A673 (cell line): ENCODE results near the gene NR2F1-AS1. TPM values are rescaled to one million over a fixed set of nuclear protein-coding genes. Genes with fewer than 3 reads are reported as not detected.

Experiments used
- BruUV-seq: library from RNA; stranded (reverse); fragments of 400-500 nt; replicated peaks from 2 replicates; lab custom pipeline; 2021; lab: Mats Ljungman, UMichigan
- CTCF ChIA-PET: fragments of 300-600 bp; sonication (Branson Sonifier 250); formaldehyde crosslinking; loops from one replicate; lab custom pipeline; 2022; ENCODE audit warnings: antibody characterized with exemption; lab: Charles Lee
- POLR2A ChIA-PET: fragments of 300-600 bp; sonication (Branson Sonifier 250); formaldehyde crosslinking; loops from one replicate; lab custom pipeline; 2022; ENCODE audit warnings: antibody characterized with exemption; ENCODE audit not compliant: low non-redundant PET; lab: Charles Lee
- DNase-seq: peaks from one replicate; pipeline ENCODE4 v3.0.0-alpha.2; 2015; ENCODE audit warnings: low spot score
- H3K27ac ChIP-seq: fragments of 200-600 bp; sonication (generic); 2 replicates; pipeline ENCODE4 v1.5.1; 2016; ENCODE audit warnings: mixed run types, low read depth, mild to moderate bottlenecking, mixed read lengths, antibody characterized with exemption, low read length; ENCODE audit not compliant: poor library complexity, severe bottlenecking
- H3K27me3 ChIP-seq: fragments of 200-600 bp; sonication (generic); replicated peaks from 2 replicates; pipeline ENCODE4 v1.6.1; 2017; ENCODE audit warnings: mixed run types, low read depth, mild to moderate bottlenecking, mixed read lengths, antibody characterized with exemption, low read length; ENCODE audit not compliant: insufficient read depth, poor library complexity
- H3K36me3 ChIP-seq: fragments of 200-600 bp; sonication (generic); 2 replicates; pipeline ENCODE4 v1.6.1; 2016; ENCODE audit warnings: mixed run types, mild to moderate bottlenecking, mixed read lengths, antibody characterized with exemption, low read length; ENCODE audit not compliant: insufficient read depth, poor library complexity, severe bottlenecking
- H3K4me1 ChIP-seq: fragments of 200-600 bp; sonication (generic); 2 replicates; pipeline ENCODE4 v1.6.1; 2017; ENCODE audit warnings: mixed run types, mild to moderate bottlenecking, mixed read lengths, antibody characterized with exemption, low read length; ENCODE audit not compliant: insufficient read depth, poor library complexity, severe bottlenecking
- H3K4me3 ChIP-seq: fragments of 200-600 bp; sonication (generic); 2 replicates; pipeline ENCODE4 v1.5.1; 2016; ENCODE audit warnings: low read depth, mixed run types, mild to moderate bottlenecking, mixed read lengths, low read length; ENCODE audit not compliant: poor library complexity, severe bottlenecking
- H3K9me3 ChIP-seq: fragments of 200-600 bp; sonication (generic); 2 replicates; pipeline ENCODE4 v1.6.1; 2016; ENCODE audit warnings: mixed run types, low read depth, mild to moderate bottlenecking, mixed read lengths, antibody characterized with exemption, low read length; ENCODE audit not compliant: poor library complexity, severe bottlenecking
- EZH2 ChIP-seq: fragments of 200-600 bp; sonication (generic); IDR thresholded peaks from 2 replicates; pipeline ENCODE4 v1.6.1; 2017; ENCODE audit warnings: borderline replicate concordance, low read depth, mild to moderate bottlenecking, mixed read lengths, antibody characterized with exemption, low read length; ENCODE audit not compliant: poor library complexity, severe bottlenecking
- intact Hi-C: fragments of 100-400 bp; cut with micrococcal nuclease; formaldehyde crosslinking; loops from one replicate; pipeline ENCODE4 v1.10.0; 2022; ENCODE audit not compliant: unreplicated experiment
- total RNA-seq: library from RNA; stranded (reverse); gene quantifications from 2 replicates; pipeline ENCODE4 v1.2.3, GENCODE V29; 2021
- TF ChIP-seq, protein P1 (sequence below): fragments of 300-800, 200-600 bp; sonication (generic); conservative IDR thresholded peaks from 2 replicates; pipeline ENCODE4 v1.5.1; 2017; ENCODE audit warnings: low read depth, mild to moderate bottlenecking, antibody characterized with exemption, low read length, moderate library complexity, mixed read lengths

The NR2F1-AS1 gene
- total RNA-seq, 1 experiment from 2014 or later = 2.3 TPM

DNA sequence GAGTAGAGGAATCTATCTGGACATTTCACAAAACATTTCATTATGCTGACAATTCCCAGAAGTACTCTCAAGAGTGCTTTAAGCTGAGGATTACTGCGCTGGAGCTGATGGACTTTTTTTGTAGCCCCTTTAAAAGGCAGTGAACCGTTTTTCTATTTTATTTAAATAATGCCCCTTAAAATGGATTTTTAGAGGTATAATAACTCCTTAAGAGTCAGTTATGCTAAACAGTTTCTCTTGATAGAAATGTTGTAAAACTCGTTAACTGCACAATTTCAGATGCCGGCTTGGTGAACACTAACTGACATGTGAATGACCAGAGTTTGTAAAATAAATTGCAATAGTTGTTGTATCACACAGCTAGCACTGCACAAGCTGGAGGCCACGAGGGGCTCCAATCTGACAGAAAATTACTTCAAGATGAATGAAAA lies 174.0 kb downstream of the NR2F1-AS1 start:
- no peaks in the 10 kb centered on the region for H3K9me3 ChIP-seq
- no peak for DNase-seq
- no peaks in the 10 kb centered on the region for H3K27me3 ChIP-seq
- TF ChIP-seq, protein P1, sequence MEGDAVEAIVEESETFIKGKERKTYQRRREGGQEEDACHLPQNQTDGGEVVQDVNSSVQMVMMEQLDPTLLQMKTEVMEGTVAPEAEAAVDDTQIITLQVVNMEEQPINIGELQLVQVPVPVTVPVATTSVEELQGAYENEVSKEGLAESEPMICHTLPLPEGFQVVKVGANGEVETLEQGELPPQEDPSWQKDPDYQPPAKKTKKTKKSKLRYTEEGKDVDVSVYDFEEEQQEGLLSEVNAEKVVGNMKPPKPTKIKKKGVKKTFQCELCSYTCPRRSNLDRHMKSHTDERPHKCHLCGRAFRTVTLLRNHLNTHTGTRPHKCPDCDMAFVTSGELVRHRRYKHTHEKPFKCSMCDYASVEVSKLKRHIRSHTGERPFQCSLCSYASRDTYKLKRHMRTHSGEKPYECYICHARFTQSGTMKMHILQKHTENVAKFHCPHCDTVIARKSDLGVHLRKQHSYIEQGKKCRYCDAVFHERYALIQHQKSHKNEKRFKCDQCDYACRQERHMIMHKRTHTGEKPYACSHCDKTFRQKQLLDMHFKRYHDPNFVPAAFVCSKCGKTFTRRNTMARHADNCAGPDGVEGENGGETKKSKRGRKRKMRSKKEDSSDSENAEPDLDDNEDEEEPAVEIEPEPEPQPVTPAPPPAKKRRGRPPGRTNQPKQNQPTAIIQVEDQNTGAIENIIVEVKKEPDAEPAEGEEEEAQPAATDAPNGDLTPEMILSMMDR = no peak
- TF ChIP-seq EZH2 = no peak
- no peaks in the 10 kb centered on the region for H3K36me3 ChIP-seq
- no peaks in the 10 kb centered on the region for H3K4me1 ChIP-seq
- no peak overlapping the region for H3K27ac ChIP-seq
- H3K4me3 ChIP-seq = no peak overlapping the region
- intact Hi-C loops = no loop called here
- no TSS peak for BruUV-seq
- CTCF ChIA-PET = no interaction called here
- POLR2A ChIA-PET = no interaction called here

DNA sequence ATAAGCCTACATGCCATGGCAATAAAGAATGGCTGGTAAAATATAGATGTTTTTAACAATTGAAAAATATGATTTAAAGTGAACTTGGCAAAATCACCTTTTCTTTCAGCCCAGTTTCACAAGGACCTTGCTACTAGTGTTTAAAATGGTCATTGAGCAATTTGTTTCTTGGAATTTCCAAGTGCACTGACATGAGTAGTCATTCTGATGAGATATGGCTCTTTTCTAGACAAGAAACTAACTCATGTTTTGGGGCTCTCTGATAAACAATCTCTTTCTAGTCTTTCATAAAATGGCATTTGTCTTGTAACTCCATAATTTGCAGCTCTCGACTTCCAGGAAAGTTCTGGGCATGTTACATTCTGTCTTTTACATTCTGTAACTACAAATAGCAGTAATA lies 176.8 kb downstream of the NR2F1-AS1 start:
- Histone ChIP-seq H3K36me3 (no peaks in the 10 kb centered on the region), H3K4me1 (no peaks in the 10 kb centered on the region), H3K27ac (no peak overlapping the region), H3K4me3 (no peak overlapping the region), H3K27me3 (no peaks in the 10 kb centered on the region), H3K9me3 (no peaks in the 10 kb centered on the region)
- TF ChIP-seq, protein P1 = no peak
- no peak for TF ChIP-seq EZH2
- POLR2A ChIA-PET = no interaction called here
- DNase-seq = no peak
- BruUV-seq = no TSS peak
- CTCF ChIA-PET = no interaction called here
- intact Hi-C loops = no loop called here

DNA sequence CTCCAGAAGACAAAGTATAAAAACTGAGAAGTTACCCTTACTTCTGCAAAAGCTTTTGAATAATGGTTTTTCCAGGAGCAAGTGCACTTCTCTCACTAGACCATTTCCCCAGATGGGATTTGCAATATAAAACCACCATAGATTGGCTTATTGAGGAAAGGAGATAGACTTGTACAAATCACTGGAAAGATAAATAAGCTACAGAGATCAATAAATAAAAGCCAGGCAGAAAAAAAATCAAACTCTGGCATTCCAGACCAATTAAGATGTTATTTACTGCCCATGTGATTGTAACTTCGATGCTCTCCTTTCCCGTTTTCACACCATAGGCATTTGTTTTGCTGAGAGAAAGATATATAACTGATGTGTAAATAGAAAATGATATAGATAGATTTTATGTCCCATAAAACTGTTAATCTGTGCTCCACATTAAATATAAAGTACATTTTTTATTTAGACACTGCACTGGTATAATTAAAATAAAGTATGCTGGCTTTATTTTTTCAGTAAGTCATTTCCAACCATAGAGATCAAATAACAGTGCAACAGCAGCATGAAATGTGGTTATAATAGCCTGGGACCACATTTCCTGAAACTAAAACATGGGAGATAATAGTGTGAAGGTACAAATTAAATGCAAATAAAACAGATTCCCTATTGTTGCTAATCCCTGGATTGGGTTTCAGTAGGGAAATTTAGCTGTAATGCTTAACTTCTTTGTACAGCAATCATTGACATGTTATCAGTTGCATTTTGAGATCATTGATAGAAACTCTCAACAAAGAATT lies 177.7 kb downstream of the NR2F1-AS1 start:
- ChIA-PET CTCF (no interaction called here), POLR2A (no interaction called here)
- Histone ChIP-seq H3K27ac (no peak overlapping the region), H3K36me3 (no peaks in the 10 kb centered on the region), H3K9me3 (no peaks in the 10 kb centered on the region), H3K4me1 (no peaks in the 10 kb centered on the region), H3K4me3 (no peak overlapping the region), H3K27me3 (no peaks in the 10 kb centered on the region)
- no peak for TF ChIP-seq EZH2
- TF ChIP-seq, protein P1 = no peak
- intact Hi-C loops = no loop called here
- DNase-seq = no peak
- BruUV-seq = no TSS peak
